ENCODE data around the gene MACO1.

GRCh38 chr1:25439287-25439686 is 8.6 kb downstream of the MACO1 start:
- no peak for TF ChIP-seq FOXA1 (IDR thresholded peaks at IDR 0.05)
- no peak for TF ChIP-seq FOXA1 (CRISPR knock-in tag; IDR thresholded peaks at IDR 0.05)
- no peak for TF ChIP-seq POLR2AphosphoS2 (IDR thresholded peaks at IDR 0.05; ENCODE audit: low read depth, low read length)
- no peak for TF ChIP-seq ZNF407 (CRISPR knock-in tag; IDR thresholded peaks at IDR 0.05; ENCODE audit: not compliant biosample characterization)
- no peak for TF ChIP-seq HOMEZ (CRISPR knock-in tag; IDR thresholded peaks at IDR 0.05; ENCODE audit: low read depth)
- TF ChIP-seq MXD3 (CRISPR knock-in tag; IDR thresholded peaks at IDR 0.05) = no peak

All from HepG2 (cell line).